Esophagus squamous epithelium (tissue), 5 donors: Measurements from ENCODE around the gene METTL21C. TPM values are rescaled to one million over a fixed set of nuclear protein-coding genes. Genes with fewer than 3 reads are reported as not detected.
A peak's percentile ranks its signal among the peaks of the same experiment; 100 is the strongest.

Experiments used
- DNase-seq: peaks from one replicate; lab custom pipeline; 2025; lab: John Stamatoyannopoulos, UW
- H3K27ac ChIP-seq, 4 donors: fragments of 200-600 bp; sonication (generic); one replicate each; pipeline ENCODE4 v1.5.1; 2016 to 2019; ENCODE audit warnings: mild to moderate bottlenecking in 1 of 4
- H3K27me3 ChIP-seq, 4 donors: fragments of 200-600 bp; sonication (generic); 1 replicate in 3 of 4; 2 replicates in 1 of 4; pipeline versions ENCODE4 v1.5.1 to v1.6.0; 2017 to 2021; ENCODE audit warnings: antibody characterized with exemption in 1 of 4
- H3K36me3 ChIP-seq, 3 donors: fragments of 200-600 bp; sonication (generic); one replicate each; pipeline ENCODE4 v1.5.1; 2016 to 2019
- H3K4me1 ChIP-seq, 3 donors: fragments of 200-600 bp; sonication (generic); one replicate each; pipeline ENCODE4 v1.5.1; 2017 to 2019
- H3K4me3 ChIP-seq, 4 donors: fragments of 200-600 bp; sonication (generic); 1 replicate in 3 of 4; 2 replicates in 1 of 4; pipeline ENCODE4 v1.5.1; 2016 to 2019; ENCODE audit warnings: mild to moderate bottlenecking in 2 of 4, moderate library complexity in 1 of 4
- H3K9me3 ChIP-seq, 3 donors: fragments of 200-600 bp; sonication (generic); one replicate each; pipeline ENCODE4 v1.5.1; 2016 to 2019
- CTCF ChIP-seq, 6 experiments: fragments of 450-650 bp in 4 of 6; fragments of 200-600 bp in 2 of 6; sonication (generic) in 2 of 6; IDR thresholded peaks; one replicate each; pipeline ENCODE4 v1.5.1; 2016 to 2019; ENCODE audit warnings: antibody characterized with exemption in 6 of 6, mild to moderate bottlenecking in 4 of 6, moderate library complexity in 4 of 6
- POLR2A ChIP-seq, 4 donors: fragments of 450-650 bp; IDR thresholded peaks; one replicate each; pipeline ENCODE4 v1.6.1; 2017; ENCODE audit warnings: antibody characterized with exemption in 4 of 4, mild to moderate bottlenecking in 4 of 4, moderate library complexity in 3 of 4
- WGBS, 2 donors: methylation state at CpG; one replicate each; pipeline ENCODE4 v1.1.5; 2018; 5-methylcytosine and 5-hydroxymethylcytosine counted together
- intact Hi-C: fragments of 100-400 bp; cut with DNase I; formaldehyde crosslinking; loops from one replicate; pipeline ENCODE4 v1.15.0; 2022
- total RNA-seq, 4 donors: library from RNA; depleted of rRNA; stranded (reverse); fragments of >200 nt; gene quantifications; one replicate each; pipeline ENCODE4 v1.1.0, GENCODE V29; 2016
- donor health status: DM: yes; HTN: yes; CAD: no.

The METTL21C gene
- total RNA-seq, 4 donors from 2014 or later: not detected

- Histone ChIP-seq H3K4me3 (no peak overlapping the region), H3K36me3 (peaks cover 0 to 59% (median 0%) of the 10 kb centered on the region in 3 donors), H3K27me3 (no peaks in the 10 kb centered on the region), H3K9me3 (no peaks in the 10 kb centered on the region), H3K4me1 (peaks cover 0 to 44% (median 0%) of the 10 kb centered on the region in 3 donors), H3K27ac (peak overlapping the region in 2 of 4 donors; percentile 28 to 37)
- DNase-seq: no peak
- intact Hi-C loops: no loop called here
- no peak for TF ChIP-seq CTCF (IDR thresholded peaks at IDR 0.05)
- TF ChIP-seq POLR2A (IDR thresholded peaks at IDR 0.05): no peak
These were observed 43.5 kb downstream of the METTL21C start for GRCh38 chr13:102651392-102651791.

- intact Hi-C loops: no loop called here
- Histone ChIP-seq H3K36me3 (peaks cover 0 to 65% (median 0%) of the 10 kb centered on the region in 3 donors), H3K4me1 (peaks cover 0 to 37% (median 0%) of the 10 kb centered on the region in 3 donors), H3K4me3 (no peak overlapping the region), H3K27me3 (no peaks in the 10 kb centered on the region), H3K9me3 (no peaks in the 10 kb centered on the region), H3K27ac (no peak overlapping the region)
- 88 to 92% methylated on average over 3 of the region's 3 CpGs for WGBS, 2 donors
- TF ChIP-seq CTCF (IDR thresholded peaks at IDR 0.05) (no peak), POLR2A (IDR thresholded peaks at IDR 0.05) (no peak)
- DNase-seq: no peak
These were observed 44.4 kb downstream of the METTL21C start for GRCh38 chr13:102650444-102650843.

- intact Hi-C loops: no loop called here
These were observed 46.8 kb downstream of the METTL21C start for GRCh38 chr13:102648046-102648445.

GRCh38 chr13:102645701-102646100 is 49.1 kb downstream of the METTL21C start:
- peaks cover 0 to 90% (median 16%) of the 10 kb centered on the region in 3 donors for H3K36me3 ChIP-seq
- no peak for DNase-seq
- peaks cover 0 to 23% (median 0%) of the 10 kb centered on the region in 3 donors for H3K4me1 ChIP-seq
- no peak overlapping the region for H3K4me3 ChIP-seq
- WGBS, 2 donors: 71 to 84% methylated on average over 1 of the region's 1 CpG
- H3K9me3 ChIP-seq: no peaks in the 10 kb centered on the region
- H3K27me3 ChIP-seq: no peaks in the 10 kb centered on the region
- intact Hi-C loops: no loop called here
- TF ChIP-seq POLR2A (IDR thresholded peaks at IDR 0.05) (no peak), CTCF (IDR thresholded peaks at IDR 0.05) (no peak)
- no peak overlapping the region for H3K27ac ChIP-seq

More at GRCh38 chr13:102648046-102648445, 46.8 kb downstream of the METTL21C start:
- DNase-seq: no peak
- no peaks in the 10 kb centered on the region for H3K9me3 ChIP-seq
- 35 to 57% methylated on average over 3 of the region's 3 CpGs for WGBS, 2 donors
- TF ChIP-seq POLR2A (IDR thresholded peaks at IDR 0.05) (no peak), CTCF (IDR thresholded peaks at IDR 0.05) (no peak)
- H3K4me3 ChIP-seq: no peak overlapping the region
- H3K27ac ChIP-seq: no peak overlapping the region
- H3K36me3 ChIP-seq: peaks cover 0 to 74% (median 16%) of the 10 kb centered on the region in 3 donors
- H3K27me3 ChIP-seq: no peaks in the 10 kb centered on the region
- peaks cover 0 to 24% (median 0%) of the 10 kb centered on the region in 3 donors for H3K4me1 ChIP-seq

GRCh38 chr13:102643656-102644055 is 51.2 kb downstream of the METTL21C start:
- Histone ChIP-seq H3K4me3 (no peak overlapping the region), H3K4me1 (peaks cover 0 to 23% (median 0%) of the 10 kb centered on the region in 3 donors), H3K9me3 (no peaks in the 10 kb centered on the region), H3K27me3 (no peaks in the 10 kb centered on the region), H3K27ac (no peak overlapping the region), H3K36me3 (peaks cover 0 to 91% (median 21%) of the 10 kb centered on the region in 3 donors)
- DNase-seq: no peak
- intact Hi-C loops: no loop called here
- TF ChIP-seq POLR2A (IDR thresholded peaks at IDR 0.05) (no peak), CTCF (IDR thresholded peaks at IDR 0.05) (no peak)
- 76 to 100% methylated on average over 1 of the region's 1 CpG for WGBS, 2 donors
